ENCODE data around the gene SAMD4A.

GRCh38 chr14:54690887-54691286 is 124.0 kb downstream of the SAMD4A start:
- TF ChIP-seq ZNF274 (IDR thresholded peaks at IDR 0.05; ENCODE audit: low read depth, low read length) = no peak
- no peak for TF ChIP-seq YY1 (IDR thresholded peaks at IDR 0.05; ENCODE audit: insufficient read depth, insufficient read length)
